ENCODE results near the gene HMCN2. TPM values are rescaled to one million over a fixed set of nuclear protein-coding genes. Genes with fewer than 3 reads are reported as not detected.

HMCN2 gene
- total RNA-seq, 1 donor from 2014 or later, result not detected

DNA sequence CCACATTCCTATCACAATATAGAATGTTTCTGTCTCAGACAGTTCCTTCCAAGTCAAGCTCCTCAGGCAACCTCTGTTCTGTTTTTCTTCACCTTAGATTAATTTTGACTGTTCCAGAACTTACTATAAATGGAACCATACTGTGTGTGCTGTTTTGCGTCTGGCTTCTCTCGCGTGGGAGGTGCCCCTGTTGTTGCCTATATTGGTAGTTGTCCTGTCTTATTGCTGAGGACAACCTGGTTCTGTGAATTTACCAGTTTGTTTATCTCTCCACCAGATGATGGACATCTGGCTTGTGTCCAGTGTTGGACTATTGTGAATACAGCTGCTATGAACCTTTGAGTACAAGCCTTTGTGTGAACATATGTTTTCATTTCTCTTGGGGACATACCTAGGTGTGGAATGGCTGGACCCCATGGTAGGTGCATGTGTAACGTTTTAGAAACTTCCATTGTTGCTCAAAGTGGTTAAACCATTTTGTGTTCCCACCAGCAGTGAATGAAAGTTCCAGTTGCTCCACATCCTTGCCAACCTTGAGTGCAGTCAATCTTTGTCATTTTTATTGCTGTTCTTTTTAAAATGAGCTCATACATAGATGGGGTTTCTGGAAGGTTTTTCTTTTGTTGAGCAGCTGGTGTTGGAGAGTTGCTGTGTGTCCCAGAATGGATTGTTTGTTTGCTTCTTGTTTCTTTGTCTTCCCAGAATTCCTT, 18.1 kb downstream of the HMCN2 start:
- H3K4me1 Mint-ChIP-seq (ENCODE audit: low read depth), result no peaks in the 10 kb centered on the region
- DNase-seq (ENCODE audit: low spot score), result no peak
- H3K4me3 Mint-ChIP-seq, result no peak overlapping the region
- H3K27me3 Mint-ChIP-seq (ENCODE audit: insufficient read depth), result peaks cover 2% of the 10 kb centered on the region
- H3K9me3 Mint-ChIP-seq, result no peaks in the 10 kb centered on the region
- intact Hi-C loops (cut with micrococcal nuclease), result no loop called here
- no peak overlapping the region for H3K27ac Mint-ChIP-seq
- H3K36me3 Mint-ChIP-seq (ENCODE audit: low read depth), result no peaks in the 10 kb centered on the region

DNA sequence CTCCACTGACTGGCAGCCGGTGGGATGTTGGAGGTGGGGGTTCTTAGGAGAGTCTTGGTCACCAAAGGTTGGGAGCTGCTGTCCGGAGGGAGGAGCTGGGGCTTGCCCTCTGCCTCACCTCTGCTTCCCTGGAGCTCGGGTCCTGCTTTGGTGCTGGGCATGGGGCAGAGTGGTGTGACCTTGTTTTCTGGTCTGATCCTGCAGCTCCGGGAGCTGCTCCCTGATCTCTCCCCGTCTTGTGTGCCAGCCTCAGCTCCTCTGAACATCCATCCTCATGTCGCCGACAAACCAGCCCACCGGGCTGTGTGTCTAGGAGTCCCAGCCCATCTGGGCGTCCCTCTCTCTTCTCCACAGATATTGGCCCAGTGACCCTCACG, 18.7 kb downstream of the HMCN2 start:
- H3K36me3 Mint-ChIP-seq (ENCODE audit: low read depth), result no peaks in the 10 kb centered on the region

DNA sequence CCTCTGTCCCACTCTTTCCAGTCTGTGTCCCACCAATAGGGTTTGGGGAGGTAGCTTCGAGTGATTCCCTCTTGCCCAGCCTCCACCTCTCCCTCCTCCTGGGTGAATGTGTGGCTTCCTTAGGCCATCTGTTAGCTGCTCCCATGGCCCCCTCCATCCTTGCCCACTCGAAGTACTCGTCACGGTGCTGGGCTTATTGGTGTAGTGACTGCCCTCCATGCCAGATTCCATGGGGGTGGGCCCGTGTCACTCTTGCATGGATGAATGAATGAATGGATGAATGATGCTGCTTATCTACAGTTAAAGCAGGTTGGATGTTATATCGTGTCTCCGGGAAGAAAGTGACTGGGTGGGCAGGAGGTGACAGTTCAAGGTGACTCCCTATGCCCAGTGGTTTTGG, 19.1 kb downstream of the HMCN2 start:
- no peak overlapping the region for H3K4me3 Mint-ChIP-seq
- DNase-seq (ENCODE audit: low spot score), result no peak
- no peaks in the 10 kb centered on the region for H3K36me3 Mint-ChIP-seq (ENCODE audit: low read depth)
- peaks cover 3% of the 10 kb centered on the region for H3K27me3 Mint-ChIP-seq (ENCODE audit: insufficient read depth)
- intact Hi-C loops (cut with micrococcal nuclease), result no loop called here
- H3K9me3 Mint-ChIP-seq, result no peaks in the 10 kb centered on the region
- H3K27ac Mint-ChIP-seq, result no peak overlapping the region
- no peaks in the 10 kb centered on the region for H3K4me1 Mint-ChIP-seq (ENCODE audit: low read depth)

More for the DNA sequence above, 18.7 kb downstream of the HMCN2 start:
- intact Hi-C loops (cut with micrococcal nuclease), result no loop called here
- H3K27ac Mint-ChIP-seq, result no peak overlapping the region
- DNase-seq (ENCODE audit: low spot score), result no peak
- no peaks in the 10 kb centered on the region for H3K9me3 Mint-ChIP-seq
- peaks cover 2% of the 10 kb centered on the region for H3K27me3 Mint-ChIP-seq (ENCODE audit: insufficient read depth)
- no peak overlapping the region for H3K4me3 Mint-ChIP-seq
- H3K4me1 Mint-ChIP-seq (ENCODE audit: low read depth), result no peaks in the 10 kb centered on the region

DNA sequence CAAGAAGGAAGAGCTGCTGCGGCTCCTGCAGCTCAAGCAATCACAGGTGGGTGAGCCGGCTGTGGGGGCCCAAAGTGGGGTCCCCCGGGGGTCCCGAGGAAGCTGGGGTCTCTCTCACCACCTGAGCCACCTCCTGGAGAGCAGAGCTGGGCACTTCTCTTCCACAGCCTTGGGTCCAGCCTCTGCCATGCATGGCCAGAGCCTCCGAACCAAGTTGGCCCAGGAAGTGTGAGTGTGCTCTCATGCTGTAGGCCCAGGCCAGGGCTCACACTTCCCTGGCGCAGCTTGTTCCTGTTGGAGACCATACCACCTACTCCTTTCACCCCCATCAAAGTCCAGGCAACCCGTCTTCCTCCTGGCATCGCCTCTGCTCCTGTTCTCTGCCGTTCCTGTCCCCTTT, 19.7 kb downstream of the HMCN2 start:
- H3K9me3 Mint-ChIP-seq, result no peaks in the 10 kb centered on the region
- intact Hi-C loops (cut with micrococcal nuclease), result no loop called here
- no peak overlapping the region for H3K4me3 Mint-ChIP-seq
- no peak for DNase-seq (ENCODE audit: low spot score)
- no peaks in the 10 kb centered on the region for H3K4me1 Mint-ChIP-seq (ENCODE audit: low read depth)
- H3K36me3 Mint-ChIP-seq (ENCODE audit: low read depth), result no peaks in the 10 kb centered on the region
- peaks cover 4% of the 10 kb centered on the region for H3K27me3 Mint-ChIP-seq (ENCODE audit: insufficient read depth)
- no peak overlapping the region for H3K27ac Mint-ChIP-seq

DNA sequence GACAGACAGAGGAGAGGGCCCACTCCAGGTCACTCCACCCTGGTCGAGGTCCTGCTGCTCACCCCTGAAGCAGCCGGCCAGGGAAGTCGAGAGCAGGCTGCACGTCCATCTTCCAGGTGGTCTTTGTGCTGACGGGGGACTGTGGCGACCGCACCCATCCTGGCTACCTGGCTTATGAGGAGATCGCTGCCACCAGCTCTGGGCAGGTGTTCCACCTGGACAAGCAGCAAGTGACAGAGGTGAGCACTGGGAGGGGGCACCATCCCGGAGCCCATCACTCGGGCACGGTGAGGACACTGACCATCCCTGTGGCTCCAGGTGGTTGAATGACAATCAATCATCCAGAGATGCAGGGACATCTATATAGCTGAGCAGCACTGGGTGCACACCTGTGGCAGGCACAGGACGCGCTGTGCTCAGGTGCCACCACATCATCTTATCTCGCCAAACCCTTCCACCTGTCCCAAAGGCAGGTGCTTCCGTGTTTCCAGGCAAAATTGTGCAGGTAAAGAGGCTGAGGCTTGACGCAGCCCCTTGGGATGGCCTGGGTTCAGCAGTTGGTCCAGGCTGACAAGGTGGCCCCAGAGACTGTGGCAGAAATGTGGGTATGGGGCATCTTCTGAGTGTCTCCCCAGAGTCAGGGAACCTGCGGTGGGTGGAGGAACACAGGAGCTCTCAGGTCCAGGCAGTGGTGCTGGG, 20.7 kb downstream of the HMCN2 start:
- H3K4me3 Mint-ChIP-seq, result no peak overlapping the region
- no peak for DNase-seq (ENCODE audit: low spot score)
- H3K9me3 Mint-ChIP-seq, result no peaks in the 10 kb centered on the region
- no peak overlapping the region for H3K27ac Mint-ChIP-seq
- no peaks in the 10 kb centered on the region for H3K36me3 Mint-ChIP-seq (ENCODE audit: low read depth)
- peaks cover 6% of the 10 kb centered on the region for H3K27me3 Mint-ChIP-seq (ENCODE audit: insufficient read depth)
- intact Hi-C loops (cut with micrococcal nuclease), result no loop called here
- no peaks in the 10 kb centered on the region for H3K4me1 Mint-ChIP-seq (ENCODE audit: low read depth)

DNA sequence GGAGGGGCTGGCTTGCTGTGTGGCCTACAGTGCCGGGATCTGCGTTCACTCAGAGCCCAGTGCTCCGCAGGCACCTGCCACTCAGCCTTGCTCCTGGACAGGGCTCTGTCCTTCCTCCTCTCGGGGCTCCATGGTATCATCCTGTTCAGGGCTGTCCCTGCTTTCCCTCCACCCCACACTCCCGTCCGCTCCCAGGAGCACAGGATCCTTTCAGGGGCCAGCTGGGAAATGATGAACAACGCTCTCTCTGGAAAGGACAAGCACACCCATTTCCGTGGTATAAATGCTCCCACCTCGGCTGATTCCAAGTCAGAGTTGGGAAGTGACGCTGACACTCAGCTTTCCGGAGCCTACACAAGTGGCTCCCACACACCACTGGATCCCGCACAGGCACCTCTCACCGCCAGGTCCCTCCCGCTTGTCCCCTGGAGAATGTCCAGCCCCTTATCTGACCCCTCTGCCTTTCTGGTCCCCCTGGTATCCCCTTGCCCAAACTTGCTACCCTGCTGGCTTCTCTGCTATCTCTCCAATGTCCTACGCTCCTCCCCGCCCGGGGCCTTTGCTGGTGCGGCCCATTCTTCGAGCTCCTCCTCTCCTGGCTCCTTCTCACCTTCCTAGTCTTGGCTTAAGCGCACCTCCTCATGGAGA, 21.3 kb downstream of the HMCN2 start:
- no peak for DNase-seq (ENCODE audit: low spot score)
- Mint-ChIP-seq H3K4me1 (ENCODE audit: low read depth) (no peaks in the 10 kb centered on the region), H3K4me3 (no peak overlapping the region), H3K27ac (no peak overlapping the region), H3K9me3 (no peaks in the 10 kb centered on the region), H3K36me3 (ENCODE audit: low read depth) (no peaks in the 10 kb centered on the region), H3K27me3 (ENCODE audit: insufficient read depth) (peaks cover 10% of the 10 kb centered on the region)
- intact Hi-C loops (cut with micrococcal nuclease), result no loop called here

DNA sequence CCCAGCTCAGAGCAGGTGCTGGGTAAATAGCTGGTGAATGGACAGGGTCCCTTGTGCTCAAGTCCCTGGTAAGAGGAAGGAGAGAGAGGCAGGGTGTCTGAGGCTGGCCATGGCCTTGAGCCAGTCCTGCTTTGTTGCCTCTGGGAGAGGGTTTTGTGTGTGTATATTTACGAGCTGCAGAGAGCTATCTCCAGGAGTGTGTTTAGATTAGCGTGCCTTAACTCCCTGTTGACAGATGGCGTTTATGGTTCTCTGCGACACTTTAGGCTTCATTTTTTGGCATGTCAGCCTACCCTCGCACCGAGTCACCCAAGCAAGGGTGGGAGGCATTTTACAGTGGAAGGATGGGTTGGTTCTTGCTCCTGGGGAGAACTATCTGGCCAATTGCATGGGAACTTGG, 22.2 kb downstream of the HMCN2 start:
- H3K4me3 Mint-ChIP-seq, result no peak overlapping the region
- H3K27me3 Mint-ChIP-seq (ENCODE audit: insufficient read depth), result peaks cover 11% of the 10 kb centered on the region
- H3K27ac Mint-ChIP-seq, result no peak overlapping the region
- no peak for DNase-seq (ENCODE audit: low spot score)
- no peaks in the 10 kb centered on the region for H3K36me3 Mint-ChIP-seq (ENCODE audit: low read depth)
- no peaks in the 10 kb centered on the region for H3K9me3 Mint-ChIP-seq
- intact Hi-C loops (cut with micrococcal nuclease), result no loop called here
- no peaks in the 10 kb centered on the region for H3K4me1 Mint-ChIP-seq (ENCODE audit: low read depth)

DNA sequence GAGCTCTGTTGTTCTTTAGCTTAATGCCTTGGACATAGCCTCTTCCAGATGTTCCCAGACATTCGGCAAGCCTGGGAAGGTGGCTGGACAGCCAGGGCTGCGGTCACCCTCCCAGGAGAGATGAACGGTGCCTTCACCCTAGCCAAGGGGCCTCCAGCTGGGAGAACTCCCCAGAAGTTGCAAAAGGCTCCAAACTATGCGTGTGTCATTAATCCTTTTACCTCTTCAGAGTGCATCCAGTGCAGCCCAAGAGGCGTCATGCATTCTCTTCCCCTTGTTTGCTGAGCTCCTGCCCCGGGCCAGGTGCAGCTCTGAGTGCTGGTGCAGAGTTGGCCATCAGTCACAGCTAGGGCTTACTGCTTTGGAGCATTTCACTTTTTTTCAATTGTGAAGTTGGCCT, 22.8 kb downstream of the HMCN2 start:
- intact Hi-C loops (cut with micrococcal nuclease), result no loop called here
- H3K4me3 Mint-ChIP-seq, result no peak overlapping the region
- no peak overlapping the region for H3K27ac Mint-ChIP-seq
- no peaks in the 10 kb centered on the region for H3K9me3 Mint-ChIP-seq
- no peak for DNase-seq (ENCODE audit: low spot score)
- H3K27me3 Mint-ChIP-seq (ENCODE audit: insufficient read depth), result peaks cover 11% of the 10 kb centered on the region
- H3K36me3 Mint-ChIP-seq (ENCODE audit: low read depth), result no peaks in the 10 kb centered on the region
- no peaks in the 10 kb centered on the region for H3K4me1 Mint-ChIP-seq (ENCODE audit: low read depth)

DNA sequence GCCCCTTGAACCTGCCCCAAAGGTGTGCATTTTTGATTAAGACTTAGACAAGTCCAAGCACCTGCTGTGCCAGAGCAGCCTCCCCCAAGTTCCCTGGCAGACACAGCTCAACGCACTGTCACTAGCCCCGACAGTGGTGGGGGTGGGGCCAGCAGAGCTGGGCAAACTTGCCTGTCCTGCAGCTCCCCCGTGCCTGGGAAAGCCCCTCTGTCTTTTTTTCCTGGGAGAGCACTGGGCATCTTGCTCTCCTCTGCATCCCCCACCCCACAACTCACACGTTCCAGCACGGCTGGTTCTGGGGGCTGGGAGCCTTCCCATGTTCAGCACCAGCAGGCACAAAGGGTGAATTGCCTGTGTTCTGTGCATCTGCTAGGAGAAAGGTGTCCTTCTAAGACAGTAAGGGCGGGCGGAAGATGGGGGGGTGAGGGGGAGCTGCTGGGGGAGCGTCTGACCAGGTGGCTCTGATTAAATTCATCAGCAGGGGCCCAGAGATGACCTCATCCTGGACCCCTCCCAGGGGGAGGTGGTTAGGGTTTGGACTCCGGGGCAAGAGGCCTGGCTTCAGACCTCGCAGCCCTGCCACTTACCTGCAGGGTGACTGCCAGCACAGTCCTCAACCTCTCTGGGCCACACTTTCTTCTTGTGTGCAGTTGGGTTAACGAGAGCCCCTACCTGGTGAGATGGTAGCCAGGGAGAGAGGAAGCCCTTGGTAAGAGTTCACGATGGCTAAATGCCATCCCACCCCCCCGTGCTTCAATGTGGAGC, 23.5 kb downstream of the HMCN2 start:
- Mint-ChIP-seq H3K27ac (no peak overlapping the region), H3K36me3 (ENCODE audit: low read depth) (no peaks in the 10 kb centered on the region), H3K9me3 (no peaks in the 10 kb centered on the region), H3K4me3 (no peak overlapping the region), H3K4me1 (ENCODE audit: low read depth) (no peaks in the 10 kb centered on the region), H3K27me3 (ENCODE audit: insufficient read depth) (peaks cover 11% of the 10 kb centered on the region)
- intact Hi-C loops (cut with micrococcal nuclease), result no loop called here
- DNase-seq (ENCODE audit: low spot score), result no peak

DNA sequence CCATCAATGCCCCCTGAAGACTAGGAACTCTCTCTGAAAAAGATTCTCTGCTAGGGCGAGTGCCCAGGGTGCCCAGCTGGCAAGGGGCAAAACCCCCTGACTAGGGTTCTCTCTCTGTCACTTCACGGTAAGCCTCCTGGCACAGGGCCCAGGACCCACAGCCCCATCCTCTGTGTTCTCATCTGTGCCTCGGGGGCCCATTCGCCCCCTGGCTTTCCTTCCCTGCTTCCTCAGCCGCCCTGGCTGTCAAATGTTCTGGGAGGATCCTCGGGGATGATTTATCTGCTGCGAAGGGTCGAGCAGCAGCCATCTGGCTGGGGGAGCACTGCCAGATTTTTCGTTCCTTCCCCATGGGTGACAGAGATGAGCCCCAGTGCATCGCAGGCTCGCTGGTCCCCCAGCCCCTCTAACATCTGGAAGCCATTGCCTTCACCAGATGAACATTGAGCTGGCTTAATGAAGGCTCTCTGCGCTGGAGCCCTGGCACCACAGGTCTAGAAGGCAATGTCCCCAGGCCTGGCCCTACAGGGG, 24.2 kb downstream of the HMCN2 start:
- H3K27ac Mint-ChIP-seq, result no peak overlapping the region
- no peak overlapping the region for H3K4me3 Mint-ChIP-seq
- peaks cover 11% of the 10 kb centered on the region for H3K27me3 Mint-ChIP-seq (ENCODE audit: insufficient read depth)
- no peaks in the 10 kb centered on the region for H3K9me3 Mint-ChIP-seq
- intact Hi-C loops (cut with micrococcal nuclease), result no loop called here
- no peaks in the 10 kb centered on the region for H3K36me3 Mint-ChIP-seq (ENCODE audit: low read depth)
- H3K4me1 Mint-ChIP-seq (ENCODE audit: low read depth), result no peaks in the 10 kb centered on the region
- DNase-seq (ENCODE audit: low spot score), result no peak

DNA sequence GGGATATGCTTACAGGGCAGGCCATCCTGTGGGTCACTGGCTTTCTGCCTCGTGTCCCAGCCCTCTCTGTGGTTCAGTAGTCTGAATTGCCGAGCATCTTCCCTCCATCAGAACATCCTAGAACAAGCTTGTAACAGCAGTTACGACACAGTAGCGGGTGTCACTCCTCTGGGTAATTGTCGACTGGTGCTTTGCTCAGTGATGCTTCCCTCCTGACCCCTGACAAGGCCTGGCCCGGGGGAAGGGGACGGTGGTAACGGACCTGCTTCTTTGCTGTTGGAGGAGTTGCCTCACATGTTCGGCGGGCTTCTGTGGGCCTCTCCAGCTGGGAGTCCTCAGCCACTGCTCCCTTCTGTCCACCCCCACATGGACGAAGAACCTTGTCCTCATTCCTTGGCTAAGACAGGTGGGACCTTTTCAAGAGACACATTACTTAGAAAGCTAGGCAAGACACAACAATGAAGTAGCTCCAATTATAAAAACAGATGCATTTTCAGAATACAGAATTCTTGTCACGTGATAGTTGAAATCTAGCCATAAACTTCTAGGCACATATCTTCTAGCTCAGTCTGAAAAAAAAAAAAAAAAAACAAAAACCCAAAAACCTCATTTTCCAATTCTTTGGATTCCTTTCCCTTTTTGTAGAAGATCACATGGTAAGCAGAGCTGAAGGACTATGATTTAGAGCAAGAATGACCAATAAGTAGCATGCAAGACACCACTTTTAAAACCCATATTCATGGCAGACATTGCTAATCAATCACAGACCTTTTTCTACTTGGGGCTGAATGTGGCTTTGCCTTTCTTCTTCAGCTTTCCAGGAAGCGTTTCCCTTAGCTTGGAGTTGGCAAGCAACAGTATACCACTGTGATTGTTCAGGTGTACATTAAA, 25.0 kb downstream of the HMCN2 start:
- intact Hi-C loops (cut with micrococcal nuclease), result no loop called here
- H3K4me3 Mint-ChIP-seq, result no peak overlapping the region
- H3K27me3 Mint-ChIP-seq (ENCODE audit: insufficient read depth), result peaks cover 9% of the 10 kb centered on the region
- no peak overlapping the region for H3K27ac Mint-ChIP-seq
- DNase-seq (ENCODE audit: low spot score), result no peak
- no peaks in the 10 kb centered on the region for H3K9me3 Mint-ChIP-seq
- H3K4me1 Mint-ChIP-seq (ENCODE audit: low read depth), result no peaks in the 10 kb centered on the region
- H3K36me3 Mint-ChIP-seq (ENCODE audit: low read depth), result no peaks in the 10 kb centered on the region

DNA sequence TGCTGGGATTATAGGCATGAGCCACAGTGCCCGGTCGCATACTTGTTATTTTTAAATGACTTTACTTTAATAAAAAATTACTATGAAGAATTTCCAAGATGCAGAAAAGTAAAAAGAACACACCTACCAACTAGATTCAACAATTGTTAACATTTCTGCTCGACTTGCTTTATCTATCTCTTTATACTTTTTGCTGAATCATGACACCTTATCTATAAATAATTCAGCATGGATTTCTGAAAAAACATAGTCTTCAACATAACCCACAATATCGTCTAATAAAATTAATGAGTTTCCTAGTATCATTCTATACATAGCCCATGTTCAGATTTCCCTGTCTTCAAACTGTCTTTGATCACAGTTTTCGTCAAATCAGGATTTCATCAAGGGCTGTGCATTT, 25.9 kb downstream of the HMCN2 start:
- Mint-ChIP-seq H3K4me1 (ENCODE audit: low read depth) (no peaks in the 10 kb centered on the region), H3K4me3 (no peak overlapping the region), H3K9me3 (no peaks in the 10 kb centered on the region), H3K27me3 (ENCODE audit: insufficient read depth) (peaks cover 9% of the 10 kb centered on the region), H3K36me3 (ENCODE audit: low read depth) (no peaks in the 10 kb centered on the region), H3K27ac (no peak overlapping the region)
- no peak for DNase-seq (ENCODE audit: low spot score)
- intact Hi-C loops (cut with micrococcal nuclease), result no loop called here

Measured in activated T-helper 1 cell treated with anti-CD3 and anti-CD28 coated beads, Interleukin-12 subunit alpha, Interleukin-12 subunit beta, Interleukin-2, Interleukin-4 antibody, amounts not matched to agents 30 ng/mL and 10 ng/mL and 1 ng/mL, durations not matched to agents 14 hours and 24 hours and 36 hours (primary cell).